ENCODE results near the gene CFAP45. TPM values are rescaled to one million over a fixed set of nuclear protein-coding genes. Genes with fewer than 3 reads are reported as not detected.

CFAP45 gene
- total and polyA plus RNA-seq, 7 donors = 0.04 to 0.42 (median 0.19) TPM; not detected in 3

- Histone ChIP-seq H3K27ac (no peak overlapping the region), H3K4me3 (no peak overlapping the region), H3K36me3 (ENCODE audit: insufficient read depth in 1 of 2, low read depth in 1 of 2) (no peaks in the 10 kb centered on the region), H3K27me3 (ENCODE audit: insufficient read depth in 3 of 3, low read length in 2 of 3) (peaks cover 0 to 7% (median 0%) of the 10 kb centered on the region in 3 donors), H3K4me1 (no peaks in the 10 kb centered on the region), H3K9me3 (no peaks in the 10 kb centered on the region)
- ATAC-seq = no peak
- TF ChIP-seq CTCF (IDR thresholded peaks at IDR 0.05) = no peak
- no peak for DNase-seq
- intact Hi-C loops (cut with DNase I) = no loop called here
- 83 to 86% (median 86%) methylated on average over 4 of the region's 4 CpGs for WGBS, 3 donors
Observed at GRCh38 chr1:159933347-159933746, 33.4 kb upstream of the CFAP45 start.

GRCh38 chr1:159932296-159933285, 32.6 kb upstream of the CFAP45 start:
- no peak for DNase-seq
- Histone ChIP-seq H3K4me3 (no peak overlapping the region), H3K27me3 (ENCODE audit: insufficient read depth in 3 of 3, low read length in 2 of 3) (peaks cover 0 to 11% (median 0%) of the 10 kb centered on the region in 3 donors), H3K27ac (no peak overlapping the region), H3K36me3 (ENCODE audit: insufficient read depth in 1 of 2, low read depth in 1 of 2) (no peaks in the 10 kb centered on the region), H3K9me3 (no peaks in the 10 kb centered on the region), H3K4me1 (no peaks in the 10 kb centered on the region)
- TF ChIP-seq CTCF (IDR thresholded peaks at IDR 0.05) = no peak
- intact Hi-C loops (cut with DNase I) = no loop called here
- WGBS, 3 donors = 56 to 71% (median 65%) methylated on average over 16 of the region's 16 CpGs
- ATAC-seq = no peak

- Histone ChIP-seq H3K9me3 (no peaks in the 10 kb centered on the region), H3K36me3 (ENCODE audit: insufficient read depth in 1 of 2, low read depth in 1 of 2) (no peaks in the 10 kb centered on the region), H3K4me3 (no peak overlapping the region), H3K27ac (no peak overlapping the region), H3K27me3 (ENCODE audit: insufficient read depth in 3 of 3, low read length in 2 of 3) (peaks cover 0 to 11% (median 0%) of the 10 kb centered on the region in 3 donors), H3K4me1 (no peaks in the 10 kb centered on the region)
- intact Hi-C loops (cut with DNase I) = no loop called here
- ATAC-seq = no peak
- 93% methylated on average over 3 of the region's 3 CpGs for WGBS, 3 donors
- no peak for DNase-seq
- no peak for TF ChIP-seq CTCF (IDR thresholded peaks at IDR 0.05)
Observed at GRCh38 chr1:159931795-159932173, 31.8 kb upstream of the CFAP45 start.

GRCh38 chr1:159931101-159931794, 31.3 kb upstream of the CFAP45 start:
- Histone ChIP-seq H3K27ac (no peak overlapping the region), H3K27me3 (ENCODE audit: insufficient read depth in 3 of 3, low read length in 2 of 3) (peaks cover 0 to 17% (median 0%) of the 10 kb centered on the region in 3 donors), H3K4me1 (no peaks in the 10 kb centered on the region), H3K4me3 (no peak overlapping the region), H3K9me3 (no peaks in the 10 kb centered on the region), H3K36me3 (ENCODE audit: insufficient read depth in 1 of 2, low read depth in 1 of 2) (no peaks in the 10 kb centered on the region)
- 91 to 92% (median 91%) methylated on average over 13 of the region's 13 CpGs for WGBS, 3 donors
- TF ChIP-seq CTCF (IDR thresholded peaks at IDR 0.05) = no peak
- DNase-seq = no peak
- intact Hi-C loops (cut with DNase I) = no loop called here
- no peak for ATAC-seq

All from psoas muscle (tissue), 8 donors.